HFFc6 (cell line): ENCODE results near the gene ACTMAP. TPM values are rescaled to one million over a fixed set of nuclear protein-coding genes. Genes with fewer than 3 reads are reported as not detected.
"Not testable (repeated sequence)": the region's sequence is repeated elsewhere in the genome, so short reads cannot be mapped to it uniquely, and the experiment has no call there.

Source experiments
- DNase-seq: peaks from one replicate; pipeline ENCODE4 v3.0.0-alpha.2; 2018
- H3K27ac Mint-ChIP-seq: 2 replicates; pipeline ENCODE4 v1.8.0; 2020; ENCODE audit warnings: mild to moderate bottlenecking, mixed read lengths
- H3K27me3 Mint-ChIP-seq: 2 replicates; pipeline ENCODE4 v1.8.0; 2021; ENCODE audit warnings: mild to moderate bottlenecking, moderate library complexity, mixed read lengths; ENCODE audit not compliant: insufficient read depth
- H3K36me3 Mint-ChIP-seq: 2 replicates; pipeline ENCODE4 v1.8.0; 2021; ENCODE audit warnings: low read depth, mixed read lengths
- H3K4me1 Mint-ChIP-seq: 2 replicates; pipeline ENCODE4 v1.8.0; 2020; ENCODE audit warnings: low read depth, mixed read lengths
- H3K4me3 Mint-ChIP-seq: 2 replicates; pipeline ENCODE4 v1.8.0; 2020; ENCODE audit warnings: mild to moderate bottlenecking, moderate library complexity, mixed read lengths
- H3K9me3 Mint-ChIP-seq: 2 replicates; pipeline ENCODE4 v1.8.0; 2020; ENCODE audit warnings: mild to moderate bottlenecking, mixed read lengths
- CTCF ChIP-seq: fragments of 200-600 bp; sonication (generic); IDR thresholded peaks from 2 replicates; pipeline ENCODE4 v1.5.0; 2021; ENCODE audit warnings: antibody characterized with exemption, mild to moderate bottlenecking
- total RNA-seq, 6 experiments: library from RNA; stranded (reverse); fragmentation: NEBNext Ultra II Directional; extraction: Animal tissue kit (Norgen Biotek cat#: 25700); gene quantifications; 2 replicates in 1 of 6; 3 replicates in 5 of 6; pipeline ENCODE4 v1.2.3, GENCODE V29; 2021

The ACTMAP gene
- total RNA-seq, 6 experiments from 2014 or later = 6.7 to 8.5 (median 7.5) TPM

- no peak for DNase-seq
- peak overlapping the region; percentile 91 for H3K27ac Mint-ChIP-seq
- peaks cover 21% of the 10 kb centered on the region for H3K4me1 Mint-ChIP-seq
Observed at GRCh38 chr19:40777645-40777936, 27.3 kb upstream of the ACTMAP start.

GRCh38 chr19:40776932-40777644 lies 26.8 kb upstream of the ACTMAP start:
- Mint-ChIP-seq H3K4me3 (peak overlapping the region; percentile 91), H3K9me3 (no peaks in the 10 kb centered on the region), H3K27me3 (peaks cover 3% of the 10 kb centered on the region; the same call in 1 of the 2 replicates), H3K27ac (peak overlapping the region; percentile 91), H3K36me3 (no peaks in the 10 kb centered on the region; the same call in 1 of the 2 replicates), H3K4me1 (peaks cover 21% of the 10 kb centered on the region)
- peak; percentile 88 for DNase-seq
- 0 out of 2 replicates have a peak, but pooled peaks have one; percentile 7 for TF ChIP-seq CTCF

More at GRCh38 chr19:40777645-40777936, 27.3 kb upstream of the ACTMAP start:
- no peaks in the 10 kb centered on the region for H3K36me3 Mint-ChIP-seq
- H3K4me3 Mint-ChIP-seq = peak overlapping the region; percentile 91
- no peaks in the 10 kb centered on the region for H3K9me3 Mint-ChIP-seq
- TF ChIP-seq CTCF = 0 out of 2 replicates have a peak, but pooled peaks have one; percentile 4
- H3K27me3 Mint-ChIP-seq = peaks cover 3% of the 10 kb centered on the region; the same call in 1 of the 2 replicates

- Mint-ChIP-seq H3K27me3 (peaks cover 5% of the 10 kb centered on the region; the same call in 1 of the 2 replicates), H3K27ac (no peak overlapping the region), H3K9me3 (no peaks in the 10 kb centered on the region), H3K4me3 (peak overlapping the region; percentile 91), H3K36me3 (peaks cover 1% of the 10 kb centered on the region), H3K4me1 (peaks cover 21% of the 10 kb centered on the region)
- no peak for TF ChIP-seq CTCF
- no peak for DNase-seq
Observed at GRCh38 chr19:40776364-40776763, 26.1 kb upstream of the ACTMAP start.

GRCh38 chr19:40775632-40776022 lies 25.4 kb upstream of the ACTMAP start:
- no peaks in the 10 kb centered on the region for H3K9me3 Mint-ChIP-seq
- no peak for DNase-seq
- peaks cover 7% of the 10 kb centered on the region for H3K36me3 Mint-ChIP-seq
- no peak overlapping the region for H3K27ac Mint-ChIP-seq
- TF ChIP-seq CTCF = no peak
- peaks cover 5% of the 10 kb centered on the region; the same call in 1 of the 2 replicates for H3K27me3 Mint-ChIP-seq
- peaks cover 21% of the 10 kb centered on the region for H3K4me1 Mint-ChIP-seq
- H3K4me3 Mint-ChIP-seq = no peak overlapping the region

- H3K4me1 Mint-ChIP-seq = peaks cover 20% of the 10 kb centered on the region
- H3K27ac Mint-ChIP-seq = no peak within 1 kb of the TSS
- no peaks in the 10 kb centered on the region for H3K9me3 Mint-ChIP-seq
- no peak for TF ChIP-seq CTCF
- H3K36me3 Mint-ChIP-seq = peaks cover 7% of the 10 kb centered on the region
- peak within 1 kb of the TSS; percentile 34; the same call in 1 of the 2 replicates for H3K4me3 Mint-ChIP-seq
- no peak for DNase-seq
- H3K27me3 Mint-ChIP-seq = peaks cover 5% of the 10 kb centered on the region; the same call in 1 of the 2 replicates
Observed at GRCh38 chr19:40774916-40775631, 24.8 kb upstream of the ACTMAP start, which contains the start of gene MIA. TSS of gene MIA (plus strand) at chr19:40775521. CDS start at chr19:40775543, 22 bp downstream.

- not testable (repeated sequence) for H3K4me3 Mint-ChIP-seq, H3K4me1 Mint-ChIP-seq, H3K9me3 Mint-ChIP-seq, H3K27me3 Mint-ChIP-seq, DNase-seq, H3K36me3 Mint-ChIP-seq, H3K27ac Mint-ChIP-seq
Observed at GRCh38 chr19:40771101-40771862, 21.0 kb upstream of the ACTMAP start.
